GM13977 (cell line): ENCODE results near the gene COA3.
"Not testable (repeated sequence)": the region's sequence is repeated elsewhere in the genome, so short reads cannot be mapped to it uniquely, and the experiment has no call there.

Experiments used
- DNase-seq: peaks from one replicate; pipeline ENCODE4 v3.0.0; 2012; ENCODE audit warnings: low spot score
- in situ Hi-C: fragments of 300-500 bp; cut with MboI; formaldehyde crosslinking; loops from one replicate; pipeline ENCODE4 v1.12.0; 2022; ENCODE audit warnings: low sequenced_read_pairs, low pct_unique_long_range_greater_than_20kb, mixed read lengths, inconsistent platforms; ENCODE audit not compliant: unreplicated experiment
- TF ChIP-seq, protein P1 (sequence below): IDR thresholded peaks from 2 replicates; pipeline ENCODE4 v1.5.1; 2012; ENCODE audit warnings: mild to moderate bottlenecking, control low read depth; ENCODE audit not compliant: insufficient read depth; ENCODE audit errors: extremely low read depth, missing control alignments

The COA3 gene

DNA sequence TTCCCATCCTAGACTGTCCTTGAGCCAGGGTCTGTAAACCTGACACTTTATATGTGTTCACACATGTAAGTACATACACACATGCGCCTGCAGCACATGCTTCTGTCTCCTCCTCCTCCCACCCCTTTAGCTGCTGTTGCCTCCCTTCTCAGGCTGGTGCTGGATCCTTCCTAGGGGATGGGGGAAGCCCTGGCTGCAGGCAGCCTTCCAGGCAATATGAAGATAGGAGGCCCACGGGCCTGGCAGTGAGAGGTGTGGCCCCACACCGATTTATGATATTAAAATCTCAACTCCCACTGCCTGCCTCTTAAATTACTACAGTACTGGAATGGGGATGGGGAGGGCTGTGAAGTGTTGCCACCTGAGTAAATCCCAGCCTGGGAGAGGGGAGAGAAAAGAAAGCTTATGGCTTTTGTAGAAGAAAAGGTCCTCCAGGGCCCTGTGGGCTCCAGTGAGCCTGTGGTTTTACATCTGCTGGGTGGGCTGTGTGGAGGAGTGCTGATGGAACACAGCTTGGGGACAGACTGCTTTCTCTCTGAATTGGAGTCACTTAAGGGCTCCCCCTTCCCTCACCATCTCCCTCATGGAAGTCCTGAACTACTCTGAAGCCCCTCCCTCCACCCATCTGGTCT lies 19.1 kb downstream of the COA3 start:
- TF ChIP-seq, protein P1, sequence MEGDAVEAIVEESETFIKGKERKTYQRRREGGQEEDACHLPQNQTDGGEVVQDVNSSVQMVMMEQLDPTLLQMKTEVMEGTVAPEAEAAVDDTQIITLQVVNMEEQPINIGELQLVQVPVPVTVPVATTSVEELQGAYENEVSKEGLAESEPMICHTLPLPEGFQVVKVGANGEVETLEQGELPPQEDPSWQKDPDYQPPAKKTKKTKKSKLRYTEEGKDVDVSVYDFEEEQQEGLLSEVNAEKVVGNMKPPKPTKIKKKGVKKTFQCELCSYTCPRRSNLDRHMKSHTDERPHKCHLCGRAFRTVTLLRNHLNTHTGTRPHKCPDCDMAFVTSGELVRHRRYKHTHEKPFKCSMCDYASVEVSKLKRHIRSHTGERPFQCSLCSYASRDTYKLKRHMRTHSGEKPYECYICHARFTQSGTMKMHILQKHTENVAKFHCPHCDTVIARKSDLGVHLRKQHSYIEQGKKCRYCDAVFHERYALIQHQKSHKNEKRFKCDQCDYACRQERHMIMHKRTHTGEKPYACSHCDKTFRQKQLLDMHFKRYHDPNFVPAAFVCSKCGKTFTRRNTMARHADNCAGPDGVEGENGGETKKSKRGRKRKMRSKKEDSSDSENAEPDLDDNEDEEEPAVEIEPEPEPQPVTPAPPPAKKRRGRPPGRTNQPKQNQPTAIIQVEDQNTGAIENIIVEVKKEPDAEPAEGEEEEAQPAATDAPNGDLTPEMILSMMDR: no peak
- in situ Hi-C loops: no loop called here
- no peak for DNase-seq

DNA sequence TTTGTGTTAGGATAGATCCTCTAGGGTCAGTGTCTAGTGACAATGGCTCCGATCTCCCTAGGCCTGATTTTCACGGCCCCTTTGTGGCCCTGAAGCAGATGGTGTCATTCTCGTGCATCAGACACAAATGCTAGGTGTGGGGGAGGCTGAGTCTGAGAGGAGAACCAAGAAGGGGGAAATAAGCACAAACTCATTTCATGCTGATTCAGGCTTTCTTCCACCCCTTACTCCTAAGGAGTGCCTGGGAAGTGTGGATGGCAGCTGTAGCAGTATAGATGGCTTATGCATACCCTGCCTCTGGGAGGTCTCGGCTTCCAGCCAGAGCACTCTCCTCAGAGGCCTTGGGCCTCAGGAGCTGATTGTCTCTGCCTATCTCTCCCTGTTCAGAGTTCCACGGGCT lies 19.9 kb downstream of the COA3 start:
- DNase-seq: no peak
- in situ Hi-C loops: no loop called here
- TF ChIP-seq, protein P1: no peak

DNA sequence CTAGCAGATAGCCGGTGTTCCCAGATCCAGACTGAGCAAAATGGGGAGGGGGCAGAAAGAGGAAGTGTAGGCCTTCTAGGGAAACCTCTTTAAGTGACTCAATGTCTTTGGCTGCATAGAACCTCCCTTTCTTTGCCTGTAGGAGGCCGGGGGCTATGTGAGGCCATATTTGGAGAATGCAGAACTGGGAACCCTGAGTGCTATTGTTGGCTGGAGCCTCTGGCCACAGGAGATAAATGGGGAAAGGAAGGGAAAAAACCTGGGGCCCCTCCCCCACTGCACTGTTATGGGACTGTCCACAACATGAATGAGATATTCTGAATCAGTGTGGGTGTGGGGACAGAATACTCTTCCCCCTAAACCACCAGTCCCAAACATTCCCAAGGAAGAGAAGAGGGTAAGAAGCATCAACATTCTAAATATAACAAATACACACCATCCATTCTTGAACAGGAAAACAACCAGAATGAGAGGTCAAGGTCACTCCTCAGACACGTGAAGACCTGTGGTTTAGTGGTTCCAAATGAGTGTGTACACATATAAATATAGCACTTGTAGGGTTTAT lies 22.9 kb downstream of the COA3 start:
- TF ChIP-seq, protein P1: peak; percentile 9
- in situ Hi-C loops: no loop called here
- DNase-seq: peak; percentile 62

DNA sequence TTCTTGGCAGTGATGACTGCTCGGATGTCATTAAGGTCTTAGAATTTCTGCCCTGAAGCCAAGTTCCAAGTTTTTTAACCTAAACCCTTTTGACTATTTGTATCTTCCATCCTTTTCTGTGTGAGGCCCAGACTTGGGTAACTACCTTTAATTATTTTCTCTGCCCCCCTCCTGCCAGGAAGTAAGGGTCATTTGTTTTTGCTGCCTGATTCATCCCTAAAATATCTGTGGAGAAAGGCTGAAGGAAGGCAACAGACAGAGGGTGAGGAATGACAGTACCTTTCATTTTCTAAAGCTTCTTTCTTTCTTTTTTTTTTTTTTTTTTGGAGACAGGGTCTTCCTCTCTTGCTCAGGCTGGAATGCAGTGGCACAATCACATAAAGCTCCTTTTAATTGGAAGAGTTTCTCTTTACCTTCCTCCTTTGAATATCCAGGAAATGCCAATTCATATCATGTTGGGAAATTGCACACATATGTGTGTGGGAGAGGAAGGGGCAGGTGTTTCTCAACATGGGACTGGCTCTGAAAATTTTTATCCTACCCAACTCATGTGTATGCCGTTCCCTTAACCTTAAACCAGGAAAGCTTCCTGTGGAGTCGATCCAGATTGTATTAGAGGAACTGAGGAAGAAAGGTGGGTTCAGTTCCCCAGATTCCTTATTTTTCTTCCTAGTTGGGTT lies 24.3 kb downstream of the COA3 start:
- TF ChIP-seq, protein P1: no peak
- DNase-seq: no peak
- in situ Hi-C loops: no loop called here

DNA sequence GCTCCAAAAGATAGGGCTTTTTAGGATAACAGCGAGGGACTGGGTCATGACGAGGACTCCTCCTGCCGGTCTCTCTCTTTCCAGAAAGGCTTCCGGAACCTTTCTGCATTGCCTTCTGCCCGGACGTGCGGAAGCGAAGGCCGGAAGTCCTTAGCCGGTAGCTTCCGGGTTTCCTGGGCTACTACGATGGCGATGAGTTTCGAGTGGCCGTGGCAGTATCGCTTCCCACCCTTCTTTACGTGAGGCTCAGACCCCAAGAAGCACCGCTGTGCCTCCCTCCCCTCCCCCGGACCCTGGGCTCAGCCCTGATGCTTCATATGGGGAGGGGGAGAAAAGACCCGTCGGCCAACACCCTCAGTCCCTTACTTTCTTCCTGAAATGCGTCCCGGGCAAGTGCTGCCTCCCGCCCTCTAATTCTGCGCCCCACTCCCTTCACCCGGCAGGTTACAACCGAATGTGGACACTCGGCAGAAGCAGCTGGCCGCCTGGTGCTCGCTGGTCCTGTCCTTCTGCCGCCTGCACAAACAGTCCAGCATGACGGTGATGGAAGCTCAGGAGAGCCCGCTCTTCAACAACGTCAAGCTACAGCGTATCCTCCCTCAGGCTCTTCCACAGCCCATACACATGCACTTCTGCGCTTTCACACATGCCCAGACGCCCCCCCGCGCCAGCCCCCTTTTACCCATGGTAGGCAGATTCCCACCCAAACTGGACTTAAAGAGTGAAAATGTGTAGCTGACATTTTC lies 25.0 kb downstream of the COA3 start, which contains the start of gene VPS25:
TSS of gene VPS25 (plus strand) at position 160 of the 746 bp plus-strand sequence. CDS start at position 187, 27 bp downstream.
- TF ChIP-seq, protein P1: no peak
- DNase-seq: peak; percentile 89
- in situ Hi-C loops: no loop called here

DNA sequence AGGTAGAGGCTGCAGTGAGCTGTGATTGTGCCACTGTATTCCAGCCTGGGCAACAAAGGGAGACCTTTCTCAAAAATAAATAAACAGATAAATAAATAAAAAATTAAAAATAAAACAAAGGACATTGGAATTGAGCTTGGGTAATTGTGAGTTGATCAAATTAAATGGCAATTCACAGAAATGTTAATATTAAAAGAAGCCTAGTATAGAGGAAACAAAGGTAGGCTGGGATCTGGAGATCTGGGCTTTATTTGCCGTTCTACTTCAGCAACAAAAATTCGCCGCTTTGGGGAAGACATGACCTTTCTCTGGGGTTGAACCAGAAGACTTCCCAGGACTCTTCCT lies 25.6 kb downstream of the COA3 start:
- in situ Hi-C loops: no loop called here
- no peak for DNase-seq
- TF ChIP-seq, protein P1: no peak

DNA sequence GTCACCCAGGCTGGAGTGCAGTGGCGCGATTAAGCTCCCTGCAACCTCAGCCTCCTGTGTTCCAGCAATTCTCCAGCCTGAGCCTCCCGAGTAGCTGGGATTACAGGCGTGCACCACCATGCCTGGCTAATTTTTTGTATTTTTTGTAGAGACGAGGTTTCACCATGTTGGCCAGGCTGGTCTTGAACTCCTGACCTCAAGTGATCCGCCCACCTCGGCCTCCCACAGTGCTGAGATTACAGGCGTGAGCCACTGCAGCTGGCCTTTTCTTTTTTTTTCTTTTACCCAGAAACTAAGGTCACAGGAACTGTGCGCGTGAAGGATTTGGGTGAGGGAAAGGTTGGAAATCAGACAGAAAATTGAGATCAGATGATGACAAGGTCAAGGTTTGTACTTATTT lies 28.5 kb downstream of the COA3 start:
- in situ Hi-C loops: loop anchor here (10.0 kb wide), 1 partner anchor 195 kb away; the partner anchor contains the start of gene PSMC3IP
- DNase-seq: not testable (repeated sequence)

DNA sequence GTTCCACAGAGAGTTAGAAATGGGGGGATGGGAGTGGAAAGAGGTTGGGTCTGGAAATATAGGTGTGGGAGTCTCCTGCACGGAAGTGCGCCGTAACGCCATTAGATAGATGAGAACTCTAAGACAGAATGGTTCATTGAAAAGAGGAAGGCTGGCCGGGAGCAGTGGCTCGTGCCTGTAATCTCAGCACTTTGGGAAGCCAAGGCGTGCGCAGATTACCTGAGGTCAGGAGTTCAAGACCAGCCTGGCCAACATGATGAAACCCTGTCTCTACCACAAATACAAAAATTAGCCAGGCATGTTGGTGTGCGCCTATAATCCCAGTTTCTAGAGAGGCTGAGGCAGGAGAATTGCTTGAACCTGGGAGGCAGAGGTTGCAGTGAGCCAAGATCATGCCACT lies 30.5 kb downstream of the COA3 start:
- not testable (repeated sequence) for DNase-seq
- in situ Hi-C loops: loop anchor here (10.0 kb wide), 1 partner anchor 193 kb away; the partner anchor contains the start of gene PSMC3IP
